ENCODE results near the gene RPUSD4.

GRCh38 chr11:126254819-126255218 lies 43.4 kb upstream of the RPUSD4 start:
- TF ChIP-seq, protein P1, sequence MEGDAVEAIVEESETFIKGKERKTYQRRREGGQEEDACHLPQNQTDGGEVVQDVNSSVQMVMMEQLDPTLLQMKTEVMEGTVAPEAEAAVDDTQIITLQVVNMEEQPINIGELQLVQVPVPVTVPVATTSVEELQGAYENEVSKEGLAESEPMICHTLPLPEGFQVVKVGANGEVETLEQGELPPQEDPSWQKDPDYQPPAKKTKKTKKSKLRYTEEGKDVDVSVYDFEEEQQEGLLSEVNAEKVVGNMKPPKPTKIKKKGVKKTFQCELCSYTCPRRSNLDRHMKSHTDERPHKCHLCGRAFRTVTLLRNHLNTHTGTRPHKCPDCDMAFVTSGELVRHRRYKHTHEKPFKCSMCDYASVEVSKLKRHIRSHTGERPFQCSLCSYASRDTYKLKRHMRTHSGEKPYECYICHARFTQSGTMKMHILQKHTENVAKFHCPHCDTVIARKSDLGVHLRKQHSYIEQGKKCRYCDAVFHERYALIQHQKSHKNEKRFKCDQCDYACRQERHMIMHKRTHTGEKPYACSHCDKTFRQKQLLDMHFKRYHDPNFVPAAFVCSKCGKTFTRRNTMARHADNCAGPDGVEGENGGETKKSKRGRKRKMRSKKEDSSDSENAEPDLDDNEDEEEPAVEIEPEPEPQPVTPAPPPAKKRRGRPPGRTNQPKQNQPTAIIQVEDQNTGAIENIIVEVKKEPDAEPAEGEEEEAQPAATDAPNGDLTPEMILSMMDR (IDR thresholded peaks at IDR 0.05; ENCODE audit: low read depth, low read length, poor library complexity, severe bottlenecking) = no peak
- TF ChIP-seq EZH2phosphoT487 (IDR thresholded peaks at IDR 0.05; ENCODE audit: borderline replicate concordance, low read length) = no peak

All from DOHH2 (cell line).